AG04450 (cell line): ENCODE measurements around the gene SMCHD1. TPM values are rescaled to one million over a fixed set of nuclear protein-coding genes. Genes with fewer than 3 reads are reported as not detected.

ENCODE experiments used
- CTCF ChIA-PET: fragments of 300-600, 350-600 bp; formaldehyde crosslinking; extraction: SDS; loops from one replicate; lab custom pipeline; 2022; ENCODE audit warnings: antibody characterized with exemption, inconsistent platforms; lab: Charles Lee
- POLR2A ChIA-PET: fragments of 350-600 bp; formaldehyde crosslinking; extraction: SDS; loops from one replicate; lab custom pipeline; 2021; ENCODE audit warnings: antibody characterized with exemption, inconsistent platforms; lab: Yijun Ruan, JAX
- DNase-seq: peaks from one replicate; pipeline ENCODE4 v3.0.0-alpha.2; 2011; ENCODE audit warnings: low read depth, low spot score
- H3K27ac ChIP-seq: one replicate; pipeline ENCODE4 v1.5.1; 2012; ENCODE audit warnings: low read depth, low read length, control low read depth
- H3K27me3 ChIP-seq: one replicate; pipeline ENCODE4 v1.6.0; 2012; ENCODE audit warnings: low read length; ENCODE audit not compliant: control insufficient read depth, insufficient read depth
- H3K4me3 ChIP-seq: 2 replicates; pipeline ENCODE4 v1.5.1; 2011; ENCODE audit warnings: mild to moderate bottlenecking, low read depth, low read length, control low read depth
- H3K9me3 ChIP-seq: 2 replicates; pipeline ENCODE4 v1.5.1; 2012; ENCODE audit warnings: low read length; ENCODE audit not compliant: control insufficient read depth, insufficient read depth
- polyA plus RNA-seq: library from polyadenylated mRNA; depleted of rRNA; stranded (reverse); fragments of >200 nt; gene quantifications from 2 replicates; pipeline ENCODE4 v1.2.3, GENCODE V29; 2011; rRNA removed
- small RNA-seq: library from RNA; depleted of rRNA; stranded (forward); fragments of <200 nt; gene quantifications from one replicate; pipeline ENCODE3, GENCODE V24; 2012; ENCODE audit warnings: low read depth; ENCODE audit not compliant: insufficient read length
- TF ChIP-seq, protein P1 (sequence below): IDR thresholded peaks from 2 replicates; pipeline ENCODE4 v1.5.1; 2011; ENCODE audit warnings: low read depth, low read length, control low read depth, inconsistent platforms

Gene SMCHD1
- polyA plus RNA-seq, 1 experiment = 37.2 TPM

GRCh38 chr18:2853173-2853925 lies 197.8 kb downstream of the SMCHD1 start:
- ChIA-PET CTCF (no interaction called here), POLR2A (no interaction called here)
- Histone ChIP-seq H3K27me3 (peaks cover 38% of the 10 kb centered on the region), H3K4me3 (no peak overlapping the region), H3K27ac (no peak overlapping the region), H3K9me3 (no peaks in the 10 kb centered on the region)
- DNase-seq = no peak
- TF ChIP-seq, protein P1, sequence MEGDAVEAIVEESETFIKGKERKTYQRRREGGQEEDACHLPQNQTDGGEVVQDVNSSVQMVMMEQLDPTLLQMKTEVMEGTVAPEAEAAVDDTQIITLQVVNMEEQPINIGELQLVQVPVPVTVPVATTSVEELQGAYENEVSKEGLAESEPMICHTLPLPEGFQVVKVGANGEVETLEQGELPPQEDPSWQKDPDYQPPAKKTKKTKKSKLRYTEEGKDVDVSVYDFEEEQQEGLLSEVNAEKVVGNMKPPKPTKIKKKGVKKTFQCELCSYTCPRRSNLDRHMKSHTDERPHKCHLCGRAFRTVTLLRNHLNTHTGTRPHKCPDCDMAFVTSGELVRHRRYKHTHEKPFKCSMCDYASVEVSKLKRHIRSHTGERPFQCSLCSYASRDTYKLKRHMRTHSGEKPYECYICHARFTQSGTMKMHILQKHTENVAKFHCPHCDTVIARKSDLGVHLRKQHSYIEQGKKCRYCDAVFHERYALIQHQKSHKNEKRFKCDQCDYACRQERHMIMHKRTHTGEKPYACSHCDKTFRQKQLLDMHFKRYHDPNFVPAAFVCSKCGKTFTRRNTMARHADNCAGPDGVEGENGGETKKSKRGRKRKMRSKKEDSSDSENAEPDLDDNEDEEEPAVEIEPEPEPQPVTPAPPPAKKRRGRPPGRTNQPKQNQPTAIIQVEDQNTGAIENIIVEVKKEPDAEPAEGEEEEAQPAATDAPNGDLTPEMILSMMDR = no peak

DNA sequence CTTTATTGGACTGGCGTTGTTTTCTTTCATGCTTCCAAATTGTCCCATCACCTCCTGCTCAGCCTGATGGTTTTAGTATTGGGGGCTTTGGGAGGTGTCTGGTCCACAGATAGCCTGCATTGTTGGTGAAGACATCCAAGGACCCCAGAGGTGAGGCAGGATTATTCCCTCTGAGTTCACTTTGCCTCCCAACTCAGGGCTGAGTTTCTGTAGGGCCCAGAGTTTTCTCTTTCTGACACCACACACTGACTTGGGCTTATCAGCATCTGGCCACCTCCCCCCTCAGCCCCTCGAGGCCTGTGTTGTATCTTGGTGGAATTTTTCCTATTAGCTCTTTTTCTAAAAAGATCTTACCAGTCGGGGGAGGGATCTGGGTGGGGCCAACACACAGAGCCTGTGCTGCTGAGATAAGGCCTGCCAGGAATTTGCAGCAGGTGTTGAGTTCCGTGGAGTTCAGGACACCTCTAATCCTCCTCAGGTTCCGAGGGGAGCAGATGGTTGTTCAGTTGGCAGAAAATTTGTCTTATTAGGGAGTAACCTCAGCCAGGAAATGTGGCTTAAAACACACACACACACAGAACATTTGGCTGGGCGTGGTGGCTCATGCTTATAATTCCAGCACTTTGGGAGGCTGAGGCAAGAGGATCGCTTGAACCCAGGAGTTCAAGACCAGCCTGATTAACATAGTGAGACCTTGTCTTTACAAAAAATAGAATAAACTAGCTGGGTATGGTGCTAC lies 198.6 kb downstream of the SMCHD1 start:
- ChIA-PET POLR2A (no interaction called here), CTCF (no interaction called here)
- H3K27ac ChIP-seq = no peak overlapping the region
- no peak for DNase-seq
- no peaks in the 10 kb centered on the region for H3K9me3 ChIP-seq
- peaks cover 31% of the 10 kb centered on the region for H3K27me3 ChIP-seq
- H3K4me3 ChIP-seq = no peak overlapping the region
- TF ChIP-seq, protein P1 = no peak

Small RNAs within 50 kb of the gene (small RNA-seq; reads per million reads assigned to genes)
- not detected for gene RF00019
- gene RNU6-340P = not detected

Other genes starting within 250 kb of the SMCHD1 start
- gene METTL4, start 84.2 kb upstream of the SMCHD1 start, polyA plus RNA-seq = 8.3 and 12.7 TPM in 2 replicates
- 6.4 and 10.2 TPM in 2 replicates for gene NDC80, start 84.2 kb upstream of the SMCHD1 start, polyA plus RNA-seq
- gene EMILIN2, start 191.3 kb downstream of the SMCHD1 start, polyA plus RNA-seq = 1.2 and 1.4 TPM in 2 replicates